Ovary (tissue), 3 donors: ENCODE measurements around the gene ADGRV1.

Experiments used
- POLR2A ChIP-seq: fragments of 450-650 bp; IDR thresholded peaks from one replicate; pipeline ENCODE4 v1.6.1; 2017; ENCODE audit warnings: antibody characterized with exemption, mild to moderate bottlenecking, moderate library complexity
- TF ChIP-seq, protein P1 (sequence below), 3 donors: fragments of 450-650 bp in 2 of 3; fragments of 200-600 bp in 1 of 3; IDR thresholded peaks; one replicate each; pipeline versions ENCODE4 v1.5.1 to v1.8.0; 2016 to 2022; ENCODE audit warnings: antibody characterized with exemption in 3 of 3, mild to moderate bottlenecking in 1 of 3
- donor health status: DM: no; HTN: no; CAD: no.

DNA sequence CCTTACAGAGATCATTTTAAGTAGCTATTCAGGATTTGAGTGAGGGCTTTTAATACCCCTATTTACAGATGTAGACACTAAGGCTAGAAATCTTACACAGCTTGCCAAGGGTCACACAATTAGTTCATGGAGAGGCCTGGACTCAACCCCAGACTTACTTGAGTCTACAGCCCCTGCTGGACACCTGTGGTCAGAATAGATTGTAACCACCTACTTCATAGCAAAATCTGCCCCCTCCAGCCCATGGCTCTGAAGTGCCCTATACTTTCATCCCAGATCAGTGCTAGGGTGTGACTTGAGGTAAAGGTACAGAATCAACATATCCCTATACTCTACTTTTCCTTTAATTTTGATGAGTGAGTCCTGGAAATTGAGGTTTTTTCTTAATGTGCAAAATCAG, 291.3 kb downstream of the ADGRV1 start:
- TF ChIP-seq POLR2A: no peak
- TF ChIP-seq, protein P1, sequence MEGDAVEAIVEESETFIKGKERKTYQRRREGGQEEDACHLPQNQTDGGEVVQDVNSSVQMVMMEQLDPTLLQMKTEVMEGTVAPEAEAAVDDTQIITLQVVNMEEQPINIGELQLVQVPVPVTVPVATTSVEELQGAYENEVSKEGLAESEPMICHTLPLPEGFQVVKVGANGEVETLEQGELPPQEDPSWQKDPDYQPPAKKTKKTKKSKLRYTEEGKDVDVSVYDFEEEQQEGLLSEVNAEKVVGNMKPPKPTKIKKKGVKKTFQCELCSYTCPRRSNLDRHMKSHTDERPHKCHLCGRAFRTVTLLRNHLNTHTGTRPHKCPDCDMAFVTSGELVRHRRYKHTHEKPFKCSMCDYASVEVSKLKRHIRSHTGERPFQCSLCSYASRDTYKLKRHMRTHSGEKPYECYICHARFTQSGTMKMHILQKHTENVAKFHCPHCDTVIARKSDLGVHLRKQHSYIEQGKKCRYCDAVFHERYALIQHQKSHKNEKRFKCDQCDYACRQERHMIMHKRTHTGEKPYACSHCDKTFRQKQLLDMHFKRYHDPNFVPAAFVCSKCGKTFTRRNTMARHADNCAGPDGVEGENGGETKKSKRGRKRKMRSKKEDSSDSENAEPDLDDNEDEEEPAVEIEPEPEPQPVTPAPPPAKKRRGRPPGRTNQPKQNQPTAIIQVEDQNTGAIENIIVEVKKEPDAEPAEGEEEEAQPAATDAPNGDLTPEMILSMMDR (IDR thresholded peaks at IDR 0.05): no peak
